T-helper 2 cell treated with Interferon-gamma antibody and Interleukin-4, amounts not matched to agents 100 ng/mL and 5 ng/mL, for 36 hours (primary cell): Measurements from ENCODE around the gene RPL31. TPM values are rescaled to one million over a fixed set of nuclear protein-coding genes. Genes with fewer than 3 reads are reported as not detected.

Source experiments
- total RNA-seq: library from RNA; stranded (reverse); gene quantifications from 2 replicates; pipeline ENCODE4 v1.2.3, GENCODE V29; 2022

RPL31 gene
- total RNA-seq, 1 donor from 2014 or later: 1,169 TPM

Other genes starting within 250 kb of the RPL31 start
- gene NPAS2, start 182.2 kb upstream of the RPL31 start, total RNA-seq: 4.8 and 5.2 TPM in 2 replicates
- 0.66 and 0.73 TPM in 2 replicates for gene TBC1D8, start 149.1 kb downstream of the RPL31 start, total RNA-seq